ENCODE measurements around the gene SAP25. TPM values are rescaled to one million over a fixed set of nuclear protein-coding genes. Genes with fewer than 3 reads are reported as not detected.

SAP25 gene
- total RNA-seq, 3 donors from 2014 or later: 2.8 to 4.3 (median 3.5) TPM

- intact Hi-C loops (cut with DNase I, micrococcal nuclease): no loop called here
- H3K4me1 ChIP-seq (ENCODE audit: low read depth): peaks cover 19% of the 10 kb centered on the region
These were observed 32.6 kb upstream of the SAP25 start for GRCh38 chr7:100606313-100606712.

GRCh38 chr7:100604976-100605911, 31.5 kb upstream of the SAP25 start:
- no peaks in the 10 kb centered on the region for H3K36me3 ChIP-seq (ENCODE audit: low read depth)
- H3K4me1 ChIP-seq (ENCODE audit: low read depth): peaks cover 19% of the 10 kb centered on the region
- H3K4me3 ChIP-seq: peak overlapping the region; percentile 32
- H3K9me3 ChIP-seq: no peaks in the 10 kb centered on the region
- TF ChIP-seq, protein P1, sequence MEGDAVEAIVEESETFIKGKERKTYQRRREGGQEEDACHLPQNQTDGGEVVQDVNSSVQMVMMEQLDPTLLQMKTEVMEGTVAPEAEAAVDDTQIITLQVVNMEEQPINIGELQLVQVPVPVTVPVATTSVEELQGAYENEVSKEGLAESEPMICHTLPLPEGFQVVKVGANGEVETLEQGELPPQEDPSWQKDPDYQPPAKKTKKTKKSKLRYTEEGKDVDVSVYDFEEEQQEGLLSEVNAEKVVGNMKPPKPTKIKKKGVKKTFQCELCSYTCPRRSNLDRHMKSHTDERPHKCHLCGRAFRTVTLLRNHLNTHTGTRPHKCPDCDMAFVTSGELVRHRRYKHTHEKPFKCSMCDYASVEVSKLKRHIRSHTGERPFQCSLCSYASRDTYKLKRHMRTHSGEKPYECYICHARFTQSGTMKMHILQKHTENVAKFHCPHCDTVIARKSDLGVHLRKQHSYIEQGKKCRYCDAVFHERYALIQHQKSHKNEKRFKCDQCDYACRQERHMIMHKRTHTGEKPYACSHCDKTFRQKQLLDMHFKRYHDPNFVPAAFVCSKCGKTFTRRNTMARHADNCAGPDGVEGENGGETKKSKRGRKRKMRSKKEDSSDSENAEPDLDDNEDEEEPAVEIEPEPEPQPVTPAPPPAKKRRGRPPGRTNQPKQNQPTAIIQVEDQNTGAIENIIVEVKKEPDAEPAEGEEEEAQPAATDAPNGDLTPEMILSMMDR (IDR thresholded peaks at IDR 0.05): no peak
- ATAC-seq: peak; percentile 39
- peak; percentile 58 to 80 (median 79) for DNase-seq
- intact Hi-C loops (cut with DNase I, micrococcal nuclease): no loop called here

More at GRCh38 chr7:100606313-100606712, 32.6 kb upstream of the SAP25 start:
- no peaks in the 10 kb centered on the region for H3K9me3 ChIP-seq
- DNase-seq (no peak), ATAC-seq (no peak)
- TF ChIP-seq, protein P1 (IDR thresholded peaks at IDR 0.05): no peak
- no peak overlapping the region for H3K4me3 ChIP-seq
- no peaks in the 10 kb centered on the region for H3K36me3 ChIP-seq (ENCODE audit: low read depth)

DNA sequence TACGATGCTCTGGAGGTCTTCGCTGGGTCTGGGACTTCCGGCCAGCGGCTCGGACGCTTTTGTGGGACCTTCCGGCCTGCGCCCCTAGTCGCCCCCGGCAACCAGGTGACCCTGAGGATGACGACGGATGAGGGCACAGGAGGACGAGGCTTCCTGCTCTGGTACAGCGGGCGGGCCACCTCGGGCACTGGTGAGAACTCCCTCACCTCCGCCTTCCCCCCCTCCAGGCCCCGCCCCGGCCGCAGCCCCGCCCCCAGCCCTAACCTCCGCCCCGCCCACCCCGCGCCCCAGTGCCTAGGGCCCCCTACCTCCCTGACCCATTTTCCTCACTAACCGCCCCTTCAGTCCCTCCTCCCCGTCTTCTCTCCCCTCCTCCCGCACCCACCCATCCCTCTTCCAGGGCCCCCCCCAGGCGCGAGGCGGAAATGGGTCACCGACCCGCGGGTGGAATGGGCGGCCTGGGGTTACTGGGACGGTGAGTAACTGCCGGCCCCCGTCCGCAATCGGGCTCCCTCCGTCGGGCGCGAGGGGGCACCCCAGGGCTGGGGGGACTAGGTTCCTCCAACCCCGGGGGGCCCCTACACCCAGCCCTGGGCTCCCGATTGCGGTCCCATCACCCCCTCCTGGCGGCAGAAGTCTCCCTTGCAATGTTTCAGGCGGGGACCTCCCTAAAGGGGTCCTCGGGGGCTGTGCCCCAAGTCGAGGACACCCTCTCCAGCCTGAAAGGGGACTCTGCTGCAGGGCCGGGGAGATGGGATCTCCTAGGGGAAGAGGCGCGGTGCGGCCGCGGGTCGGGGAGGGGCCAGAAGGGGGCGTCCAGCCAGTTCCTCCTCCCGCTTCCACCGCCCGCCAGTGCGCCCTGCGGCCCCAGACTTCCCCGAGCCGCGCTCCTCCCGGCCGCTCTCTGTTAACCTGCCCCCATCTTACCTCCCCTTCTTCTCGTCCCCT, 30.6 kb upstream of the SAP25 start:
- Histone ChIP-seq H3K9me3 (no peaks in the 10 kb centered on the region), H3K4me1 (ENCODE audit: low read depth) (peaks cover 19% of the 10 kb centered on the region), H3K36me3 (ENCODE audit: low read depth) (no peaks in the 10 kb centered on the region), H3K4me3 (peak overlapping the region; percentile 32)
- ATAC-seq: peak; percentile 81
- peak; percentile 75 to 92 (median 84) for DNase-seq
- TF ChIP-seq, protein P1 (IDR thresholded peaks at IDR 0.05): peak; percentile 30
- intact Hi-C loops (cut with DNase I, micrococcal nuclease): no loop called here

DNA sequence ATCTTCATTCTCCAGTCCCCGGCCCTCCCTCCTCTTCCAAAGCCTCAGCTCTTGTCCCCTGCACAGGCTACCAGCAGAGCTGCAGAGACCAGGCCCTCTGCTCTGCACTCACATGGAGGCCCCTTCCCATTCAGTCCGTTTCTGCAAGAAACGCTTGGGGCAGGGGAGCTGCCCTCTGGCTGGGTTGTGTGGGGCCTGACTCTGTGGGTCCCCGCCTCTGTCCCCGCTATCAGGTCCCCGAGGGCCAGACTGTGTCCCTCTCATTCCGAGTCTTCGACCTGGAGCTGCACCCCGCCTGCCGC, 30.0 kb upstream of the SAP25 start:
- ATAC-seq (no peak), DNase-seq (no peak)
- Histone ChIP-seq H3K4me1 (ENCODE audit: low read depth) (peaks cover 19% of the 10 kb centered on the region), H3K4me3 (peak overlapping the region; percentile 32), H3K36me3 (ENCODE audit: low read depth) (no peaks in the 10 kb centered on the region), H3K9me3 (no peaks in the 10 kb centered on the region)
- intact Hi-C loops (cut with DNase I, micrococcal nuclease): no loop called here
- TF ChIP-seq, protein P1 (IDR thresholded peaks at IDR 0.05): no peak

GRCh38 chr7:100602889-100603725, 29.4 kb upstream of the SAP25 start:
- Histone ChIP-seq H3K9me3 (no peaks in the 10 kb centered on the region), H3K4me3 (no peak overlapping the region), H3K4me1 (ENCODE audit: low read depth) (peaks cover 19% of the 10 kb centered on the region), H3K36me3 (ENCODE audit: low read depth) (no peaks in the 10 kb centered on the region)
- DNase-seq: peak in 2 of 3 donors; percentile 62 to 78
- TF ChIP-seq, protein P1 (IDR thresholded peaks at IDR 0.05): no peak
- intact Hi-C loops (cut with DNase I, micrococcal nuclease): no loop called here
- no peak for ATAC-seq
